Esophagus (tissue), 2 donors: Measurements from ENCODE around the gene NPAS1. TPM values are rescaled to one million over a fixed set of nuclear protein-coding genes. Genes with fewer than 3 reads are reported as not detected.

Experiments used
- H3K27ac ChIP-seq, 2 donors: one replicate each; pipeline ENCODE4 v1.5.1; 2013; ENCODE audit warnings: low read depth in 2 of 2, mild to moderate bottlenecking in 2 of 2, inconsistent platforms in 1 of 2, low read length in 1 of 2, moderate library complexity in 1 of 2
- H3K27me3 ChIP-seq, 2 donors: one replicate each; pipeline ENCODE4 v1.6.1; 2013; ENCODE audit warnings: low read length in 2 of 2, control low read depth in 1 of 2, mild to moderate bottlenecking in 1 of 2; ENCODE audit not compliant: insufficient read depth in 2 of 2, control insufficient read depth in 1 of 2
- H3K36me3 ChIP-seq, 2 donors: one replicate each; pipeline ENCODE4 v1.6.1; 2013; ENCODE audit warnings: low read length in 1 of 2; ENCODE audit not compliant: control insufficient read depth in 2 of 2, insufficient read depth in 2 of 2
- H3K4me1 ChIP-seq, 2 donors: one replicate each; pipeline ENCODE4 v1.6.1; 2013; ENCODE audit warnings: low read length in 1 of 2; ENCODE audit not compliant: control insufficient read depth in 2 of 2, insufficient read depth in 2 of 2
- H3K4me3 ChIP-seq, 2 donors: one replicate each; pipeline ENCODE4 v1.5.1; 2013; ENCODE audit warnings: low read length in 2 of 2, mild to moderate bottlenecking in 2 of 2, low read depth in 1 of 2, moderate library complexity in 1 of 2
- H3K9me3 ChIP-seq, 2 donors: one replicate each; pipeline ENCODE4 v1.6.1; 2013; ENCODE audit warnings: mild to moderate bottlenecking in 2 of 2, low read depth in 1 of 2, low read length in 1 of 2, moderate library complexity in 1 of 2; ENCODE audit not compliant: control insufficient read depth in 2 of 2, insufficient read depth in 1 of 2
- WGBS, 2 donors: extraction: QIAGEN DNeasy Blood & Tissue Kit; methylation state at CpG; one replicate each; pipeline ENCODE4 v1.1.7; 2013; 5-methylcytosine and 5-hydroxymethylcytosine counted together
- polyA plus RNA-seq, 2 donors: library from polyadenylated mRNA; stranded (reverse); fragments of 200-250 nt; gene quantifications; one replicate each; pipeline ENCODE4 v1.2.3, GENCODE V29; 2013
- donor health status: healthy with polysubstance abuse.
- donor health status: Bipolar disorder and iron deficiency.

The NPAS1 gene
- 1 to 10 TPM in 1 of 2 donors, under 1 TPM in 1; 0.56 to 1.2 TPM for polyA plus RNA-seq

GRCh38 chr19:47019431-47020041 is at the start of gene NPAS1:
NPAS1 (plus strand) TSS chr19:47019837; CDS start chr19:47021048, 1,211 bp downstream.
- H3K4me3 ChIP-seq, result peak within 1 kb of the TSS in 1 of 2 donors; percentile 35
- H3K4me1 ChIP-seq, result peaks cover 10 to 15% of the 10 kb centered on the region in 2 donors

GRCh38 chr19:46970815-46971214 is 48.8 kb upstream of the NPAS1 start:
- Histone ChIP-seq H3K27ac (no peak overlapping the region), H3K9me3 (no peaks in the 10 kb centered on the region), H3K36me3 (peaks cover 0 to 3% of the 10 kb centered on the region in 2 donors), H3K4me1 (peaks cover 7 to 15% of the 10 kb centered on the region in 2 donors), H3K4me3 (no peak overlapping the region), H3K27me3 (no peaks in the 10 kb centered on the region)
- WGBS, 2 donors, result 80 to 86% methylated on average over 9 of the region's 9 CpGs

More at GRCh38 chr19:47019431-47020041, at the start of gene NPAS1:
- H3K27ac ChIP-seq, result no peak within 1 kb of the TSS
- no peaks in the 10 kb centered on the region for H3K9me3 ChIP-seq
- H3K36me3 ChIP-seq, result no peaks in the 10 kb centered on the region
- WGBS, 2 donors, result 3% methylated on average over 49 to 58 of the region's 58 CpGs
- H3K27me3 ChIP-seq, result peaks cover 5 to 34% of the 10 kb centered on the region in 2 donors

- Histone ChIP-seq H3K4me3 (no peak overlapping the region), H3K27ac (no peak overlapping the region), H3K9me3 (no peaks in the 10 kb centered on the region), H3K4me1 (peaks cover 13 to 22% of the 10 kb centered on the region in 2 donors), H3K27me3 (no peaks in the 10 kb centered on the region), H3K36me3 (peaks cover 0 to 3% of the 10 kb centered on the region in 2 donors)
- WGBS, 2 donors, result 83% methylated on average over 7 of the region's 7 CpGs
These were observed 47.3 kb upstream of the NPAS1 start for GRCh38 chr19:46972311-46972710.

GRCh38 chr19:46974181-46974580 is 45.5 kb upstream of the NPAS1 start:
- peaks cover 0 to 3% of the 10 kb centered on the region in 2 donors for H3K36me3 ChIP-seq
- no peaks in the 10 kb centered on the region for H3K27me3 ChIP-seq
- no peaks in the 10 kb centered on the region for H3K9me3 ChIP-seq
- H3K27ac ChIP-seq, result no peak overlapping the region
- no peak overlapping the region for H3K4me3 ChIP-seq
- peaks cover 6 to 27% of the 10 kb centered on the region in 2 donors for H3K4me1 ChIP-seq
- 94 to 96% methylated on average over 4 of the region's 4 CpGs for WGBS, 2 donors

- Histone ChIP-seq H3K9me3 (no peaks in the 10 kb centered on the region), H3K4me3 (no peak overlapping the region), H3K36me3 (no peaks in the 10 kb centered on the region), H3K27me3 (no peaks in the 10 kb centered on the region), H3K27ac (peak overlapping the region; percentile 47), H3K4me1 (peaks cover 6 to 32% of the 10 kb centered on the region in 2 donors)
- WGBS, 2 donors, result 60 to 61% methylated on average over 16 of the region's 16 CpGs
These were observed 44.4 kb upstream of the NPAS1 start for GRCh38 chr19:46975011-46975924.

GRCh38 chr19:46975925-46976782 is 43.5 kb upstream of the NPAS1 start:
- no peak overlapping the region for H3K4me3 ChIP-seq
- H3K36me3 ChIP-seq, result no peaks in the 10 kb centered on the region
- 23 to 31% methylated on average over 18 of the region's 18 CpGs for WGBS, 2 donors
- H3K27ac ChIP-seq, result peak overlapping the region; percentile 47 to 90
- no peaks in the 10 kb centered on the region for H3K27me3 ChIP-seq
- H3K4me1 ChIP-seq, result peaks cover 6 to 34% of the 10 kb centered on the region in 2 donors
- no peaks in the 10 kb centered on the region for H3K9me3 ChIP-seq

- Histone ChIP-seq H3K36me3 (no peaks in the 10 kb centered on the region), H3K4me1 (peaks cover 6 to 34% of the 10 kb centered on the region in 2 donors), H3K27me3 (no peaks in the 10 kb centered on the region), H3K4me3 (no peak overlapping the region), H3K9me3 (no peaks in the 10 kb centered on the region), H3K27ac (peak overlapping the region; percentile 45 to 90)
- WGBS, 2 donors, result 47 to 53% methylated on average over 8 of the region's 8 CpGs
These were observed 42.8 kb upstream of the NPAS1 start for GRCh38 chr19:46976845-46977320.

- H3K36me3 ChIP-seq, result no peaks in the 10 kb centered on the region
- no peaks in the 10 kb centered on the region for H3K9me3 ChIP-seq
- WGBS, 2 donors, result 70 to 72% methylated on average over 7 of the region's 7 CpGs
- H3K4me3 ChIP-seq, result no peak overlapping the region
- H3K4me1 ChIP-seq, result peaks cover 6 to 34% of the 10 kb centered on the region in 2 donors
- peak overlapping the region; percentile 20 to 29 for H3K27ac ChIP-seq
- H3K27me3 ChIP-seq, result no peaks in the 10 kb centered on the region
These were observed 42.1 kb upstream of the NPAS1 start for GRCh38 chr19:46977548-46977947.
